OCI-LY1 (cell line): ENCODE data around the gene NECTIN1.

Experiments used
- CTCF ChIP-seq: fragments of 200-600 bp; sonication (generic), shearing (Covaris generic); IDR thresholded peaks from 2 replicates; pipeline ENCODE4 v1.5.1; 2017; ENCODE audit warnings: mild to moderate bottlenecking, antibody characterized with exemption, low read length, moderate library complexity, mixed read lengths
- EZH2 ChIP-seq: fragments of 200-600 bp; sonication (generic), shearing (Covaris generic); IDR thresholded peaks from 2 replicates; pipeline ENCODE4 v1.8.0; 2017; ENCODE audit warnings: borderline replicate concordance, mixed run types, mild to moderate bottlenecking, antibody characterized with exemption, low read length, moderate library complexity, mixed read lengths

GRCh38 chr11:119651802-119652584 lies 77.0 kb downstream of the NECTIN1 start:
- TF ChIP-seq CTCF (no peak), EZH2 (no peak)
